HUES48 (cell line): ENCODE results near the gene ADCY9.

Experiments
- H3K27ac ChIP-seq: one replicate; pipeline ENCODE4 v1.7.0; 2013; ENCODE audit warnings: low read depth, low read length, inconsistent platforms
- H3K27me3 ChIP-seq: 2 replicates; pipeline ENCODE4 v1.6.1; 2013; ENCODE audit warnings: mild to moderate bottlenecking, low read length; ENCODE audit not compliant: control insufficient read depth, insufficient read depth
- H3K36me3 ChIP-seq: 2 replicates; pipeline ENCODE4 v1.6.1; 2013; ENCODE audit warnings: low read length; ENCODE audit not compliant: control insufficient read depth, insufficient read depth
- H3K4me1 ChIP-seq: 2 replicates; pipeline ENCODE4 v1.6.1; 2013; ENCODE audit warnings: mild to moderate bottlenecking, low read length; ENCODE audit not compliant: control insufficient read depth, insufficient read depth
- H3K4me3 ChIP-seq: 2 replicates; pipeline ENCODE4 v1.5.1; 2013; ENCODE audit warnings: mild to moderate bottlenecking, low read depth, low read length
- H3K9ac ChIP-seq: 2 replicates; pipeline ENCODE4 v1.6.1; 2013; ENCODE audit warnings: mild to moderate bottlenecking, low read depth, low read length, moderate library complexity
- H3K9me3 ChIP-seq: 2 replicates; pipeline ENCODE4 v1.6.1; 2013; ENCODE audit warnings: low read length; ENCODE audit not compliant: control insufficient read depth, insufficient read depth

The ADCY9 gene

GRCh38 chr16:3924763-3925162 is 191.5 kb downstream of the ADCY9 start:
- H3K27me3 ChIP-seq: no peaks in the 10 kb centered on the region
- H3K4me1 ChIP-seq: no peaks in the 10 kb centered on the region
- H3K9ac ChIP-seq: no peak overlapping the region
- H3K27ac ChIP-seq: no peak overlapping the region
- no peaks in the 10 kb centered on the region for H3K9me3 ChIP-seq
- H3K4me3 ChIP-seq: no peak overlapping the region
- H3K36me3 ChIP-seq: no peaks in the 10 kb centered on the region

- Histone ChIP-seq H3K27me3 (no peaks in the 10 kb centered on the region), H3K9ac (no peak overlapping the region), H3K9me3 (no peaks in the 10 kb centered on the region), H3K4me3 (no peak overlapping the region), H3K27ac (no peak overlapping the region), H3K36me3 (no peaks in the 10 kb centered on the region), H3K4me1 (no peaks in the 10 kb centered on the region)
Measured at GRCh38 chr16:3922241-3922640, 194.0 kb downstream of the ADCY9 start.

GRCh38 chr16:3920206-3920605 is 196.0 kb downstream of the ADCY9 start:
- Histone ChIP-seq H3K4me1 (no peaks in the 10 kb centered on the region), H3K27me3 (no peaks in the 10 kb centered on the region), H3K4me3 (no peak overlapping the region), H3K36me3 (no peaks in the 10 kb centered on the region), H3K9ac (no peak overlapping the region), H3K9me3 (no peaks in the 10 kb centered on the region), H3K27ac (no peak overlapping the region)

- Histone ChIP-seq H3K4me1 (no peaks in the 10 kb centered on the region), H3K36me3 (no peaks in the 10 kb centered on the region), H3K4me3 (no peak overlapping the region), H3K9me3 (no peaks in the 10 kb centered on the region), H3K9ac (no peak overlapping the region), H3K27me3 (no peaks in the 10 kb centered on the region), H3K27ac (no peak overlapping the region)
Measured at GRCh38 chr16:3919413-3919812, 196.8 kb downstream of the ADCY9 start.

- no peaks in the 10 kb centered on the region for H3K27me3 ChIP-seq
- no peak overlapping the region for H3K4me3 ChIP-seq
- no peaks in the 10 kb centered on the region for H3K9me3 ChIP-seq
- H3K27ac ChIP-seq: no peak overlapping the region
- no peaks in the 10 kb centered on the region for H3K36me3 ChIP-seq
- no peaks in the 10 kb centered on the region for H3K4me1 ChIP-seq
- no peak overlapping the region for H3K9ac ChIP-seq
Measured at GRCh38 chr16:3915426-3916260, 200.6 kb downstream of the ADCY9 start.

- no peaks in the 10 kb centered on the region for H3K4me1 ChIP-seq
- no peaks in the 10 kb centered on the region for H3K27me3 ChIP-seq
- no peaks in the 10 kb centered on the region for H3K9me3 ChIP-seq
- H3K9ac ChIP-seq: no peak overlapping the region
- H3K4me3 ChIP-seq: no peak overlapping the region
- H3K27ac ChIP-seq: no peak overlapping the region
- H3K36me3 ChIP-seq: no peaks in the 10 kb centered on the region
Measured at GRCh38 chr16:3912897-3913296, 203.3 kb downstream of the ADCY9 start.
